Stimulated activated CD4-positive, alpha-beta T cell treated with anti-CD3 and anti-CD28 coated beads, TNF-alpha, amount 100 ng/mL, for 24 hours (primary cell): ENCODE data around the gene RHOV.

Source experiments
- DNase-seq, 3 experiments: peaks; one replicate each; pipeline ENCODE4 v3.0.0-alpha.2; 2020; ENCODE audit warnings: low read depth in 3 of 3

RHOV gene

GRCh38 chr15:40873694-40874561, at the start of gene RHOV:
Gene RHOV, minus strand, starts transcription at chr15:40874234. Its CDS starts 95 bp downstream, at chr15:40874139.
- peak in 2 of 3 experiments; percentile 20 to 59 for DNase-seq

DNA sequence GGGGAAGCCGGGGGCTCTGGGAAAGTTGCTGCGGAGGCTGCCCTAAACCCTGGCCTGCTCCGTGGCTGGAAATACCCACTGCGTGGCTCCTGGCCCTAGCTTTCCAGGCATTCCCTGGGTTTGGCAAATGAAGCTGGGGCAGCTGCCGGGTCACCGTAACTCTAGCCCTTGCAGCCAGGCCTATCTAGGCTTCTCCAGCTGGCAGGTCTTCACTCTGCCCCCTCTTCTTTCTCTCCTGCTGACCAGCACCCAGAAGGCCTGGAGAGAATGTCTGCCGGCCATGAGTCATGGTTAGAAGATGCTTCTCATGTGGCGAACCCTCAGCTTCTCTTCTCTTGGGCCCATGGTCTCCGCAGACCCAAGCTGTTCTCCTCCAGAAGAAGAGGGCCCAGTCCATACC, 49.5 kb upstream of the RHOV start:
- no peak for DNase-seq

- no peak for DNase-seq
These were observed 48.6 kb upstream of the RHOV start for GRCh38 chr15:40922608-40923005.

DNA sequence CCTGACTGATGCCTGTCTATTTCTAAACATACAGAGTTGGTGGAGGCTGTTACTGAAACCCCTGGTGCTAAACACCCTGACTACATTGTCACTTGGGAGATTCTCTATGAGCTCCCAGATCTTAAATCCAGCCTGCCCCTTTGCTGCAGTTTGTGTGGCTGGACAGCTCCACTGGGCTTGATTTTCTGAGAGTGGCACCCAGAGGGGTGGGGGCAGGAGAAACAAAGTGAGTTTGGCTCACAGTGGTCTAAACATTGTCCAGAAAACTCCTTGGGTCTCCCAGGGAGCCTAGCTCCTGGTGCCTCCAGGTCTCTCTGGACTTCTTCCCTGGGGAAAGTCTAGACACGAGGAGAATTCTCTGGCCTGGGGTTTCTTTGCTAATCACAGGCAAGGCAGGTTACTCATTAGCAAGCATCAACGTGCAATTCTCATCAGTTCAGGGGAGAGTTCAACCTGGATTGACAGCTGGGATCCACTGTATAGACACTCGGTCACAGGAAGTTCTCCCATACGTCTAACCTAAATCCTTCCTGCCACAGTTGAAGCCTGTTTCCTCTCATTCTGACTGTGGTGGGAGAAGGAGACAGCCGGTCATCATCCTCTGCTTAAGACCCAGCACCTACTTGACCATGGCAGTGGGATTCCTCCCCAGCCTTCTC, 48.0 kb upstream of the RHOV start:
- DNase-seq = no peak

DNA sequence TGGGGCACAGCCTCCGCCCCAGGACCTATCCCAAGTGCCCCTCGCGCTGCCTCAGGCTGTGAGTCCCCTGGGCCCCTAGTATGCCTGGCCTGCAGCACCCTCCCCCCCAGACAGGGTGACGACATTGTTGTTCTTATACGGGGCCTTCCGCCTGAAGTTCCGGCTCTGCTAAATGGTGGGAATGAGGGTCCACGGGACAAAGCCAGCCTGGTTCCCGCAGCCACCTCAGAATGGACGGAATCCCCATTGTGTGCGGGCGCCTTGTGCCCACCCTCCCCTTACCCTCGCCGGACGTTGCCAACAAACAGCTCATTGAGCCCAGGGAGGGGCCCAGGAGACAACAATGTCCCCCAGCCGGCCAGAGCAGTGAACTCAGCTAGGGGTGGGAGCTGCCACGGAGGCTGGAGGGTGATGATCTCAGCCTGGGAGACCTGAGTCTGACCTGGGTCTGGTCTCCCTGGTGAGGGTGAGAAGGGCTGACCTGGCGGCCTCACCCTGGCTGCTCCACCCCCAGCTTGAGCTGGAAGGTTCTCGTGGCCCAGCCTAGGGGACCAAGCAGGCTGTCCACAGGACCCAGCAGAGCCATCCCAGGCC, 44.9 kb upstream of the RHOV start:
- DNase-seq = no peak

DNA sequence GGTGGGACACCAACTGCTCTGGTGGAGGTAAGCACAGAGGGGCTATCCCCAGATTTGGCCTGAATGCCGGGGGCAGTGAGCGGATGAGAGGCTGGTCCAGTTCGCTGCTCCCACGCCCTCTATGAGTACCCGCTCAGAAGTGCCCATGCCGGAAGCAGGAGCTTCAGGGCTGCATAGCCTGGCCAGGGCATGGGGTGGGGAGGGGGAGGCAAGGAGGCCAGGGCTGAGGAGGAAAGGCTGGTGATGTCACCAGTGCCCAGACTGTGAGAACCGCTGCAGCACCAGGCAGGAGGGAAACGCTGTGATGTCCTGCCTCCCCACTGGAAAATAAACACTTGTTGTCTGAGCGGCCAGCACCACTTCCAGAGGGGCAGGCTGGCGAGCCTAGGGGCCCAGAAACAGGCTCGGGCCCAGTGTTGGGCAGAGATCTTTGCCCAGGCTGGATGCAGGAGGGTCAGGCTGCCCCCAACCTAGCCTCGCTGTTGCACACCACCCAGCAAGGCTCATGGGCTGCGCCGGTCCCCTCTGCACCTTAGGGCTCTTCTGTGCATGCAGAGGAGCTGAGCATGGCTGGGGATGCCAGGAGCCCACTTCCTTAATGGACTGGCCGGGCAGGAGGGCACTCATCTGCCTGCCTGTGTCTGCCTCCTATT, 44.2 kb upstream of the RHOV start:
- DNase-seq = no peak

DNA sequence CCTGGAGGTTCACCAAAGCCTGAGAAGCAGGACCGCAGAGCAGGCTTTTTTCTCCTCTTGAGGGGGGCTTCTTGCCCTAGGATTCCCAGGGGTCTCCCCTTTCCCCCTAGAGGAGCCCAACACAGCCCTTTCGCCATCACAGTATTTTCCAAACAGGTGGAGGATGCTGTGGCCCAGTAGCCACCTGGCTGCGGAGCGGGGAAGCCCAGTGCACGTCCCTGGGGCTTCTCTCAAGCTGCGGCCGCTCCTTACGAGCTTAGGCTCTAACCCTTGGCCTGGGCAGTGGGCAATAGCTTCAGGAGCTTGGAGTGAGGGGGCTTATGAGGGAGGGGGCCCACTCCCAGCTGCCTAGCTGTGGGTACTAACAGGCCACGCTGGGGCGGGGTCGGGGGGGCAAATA, 43.6 kb upstream of the RHOV start:
- DNase-seq = no peak

- no peak for DNase-seq
These were observed 41.6 kb upstream of the RHOV start for GRCh38 chr15:40915679-40916078.

GRCh38 chr15:40915116-40915661, 41.2 kb upstream of the RHOV start:
- DNase-seq = no peak

- DNase-seq = no peak
These were observed 40.5 kb upstream of the RHOV start for GRCh38 chr15:40914486-40914885.

- no peak for DNase-seq
These were observed 40.0 kb upstream of the RHOV start for GRCh38 chr15:40914013-40914412.

DNA sequence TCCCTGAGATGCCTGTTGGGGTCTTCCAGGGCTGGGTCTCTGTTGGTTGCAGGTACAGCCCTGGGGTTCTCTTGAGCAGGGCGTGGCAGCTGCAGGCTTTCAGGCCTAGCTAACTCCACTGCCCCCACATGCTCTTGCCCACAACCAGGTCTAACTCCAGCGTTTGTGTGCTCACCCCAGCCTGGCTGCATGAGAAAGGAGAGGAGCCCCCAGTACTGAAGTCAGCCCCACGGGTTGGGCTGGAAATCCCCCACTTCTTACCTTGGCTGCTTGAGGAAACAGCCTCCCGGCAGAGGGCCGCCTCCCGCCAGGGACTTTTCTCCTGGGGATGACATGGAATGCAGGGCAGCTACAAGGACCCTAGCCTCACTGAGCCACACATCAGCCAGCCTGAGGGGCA, 38.4 kb upstream of the RHOV start:
- no peak for DNase-seq

GRCh38 chr15:40911693-40912092, 37.7 kb upstream of the RHOV start:
- DNase-seq = no peak

- no peak for DNase-seq
These were observed 37.1 kb upstream of the RHOV start for GRCh38 chr15:40911141-40911540.

- DNase-seq = no peak
These were observed 35.9 kb upstream of the RHOV start for GRCh38 chr15:40909662-40910630.

DNA sequence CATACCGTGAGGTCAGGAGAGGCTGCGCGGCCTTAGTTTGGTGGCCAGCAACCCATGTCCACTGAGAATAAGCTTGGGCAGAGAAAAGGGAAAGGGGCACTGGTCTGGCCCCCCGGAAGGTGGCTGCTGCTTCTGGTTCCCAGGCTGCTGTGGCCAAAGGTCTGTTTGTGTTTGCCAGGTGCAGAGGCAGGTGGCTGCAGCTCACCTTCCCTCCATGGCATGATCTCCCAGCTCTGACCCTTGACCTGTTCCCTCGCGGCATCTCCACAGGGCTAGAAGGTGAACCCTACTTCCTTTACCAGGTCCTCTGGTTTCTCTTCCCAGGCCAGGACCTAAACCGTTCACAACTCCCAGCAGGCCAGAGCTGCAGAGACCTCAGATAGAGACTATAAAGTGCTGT, 34.1 kb upstream of the RHOV start:
- no peak for DNase-seq

- DNase-seq = peak in 1 of 3 experiments; percentile 52
These were observed 33.2 kb upstream of the RHOV start for GRCh38 chr15:40906991-40907802.

- DNase-seq = peak; percentile 54 to 81 (median 67)
These were observed 32.3 kb upstream of the RHOV start for GRCh38 chr15:40906091-40906990.
